Measurements from ENCODE around the gene LRP1B. TPM values are rescaled to one million over a fixed set of nuclear protein-coding genes. Genes with fewer than 3 reads are reported as not detected.

LRP1B gene
- total RNA-seq, 1 experiment from 2014 or later: 0.17 TPM

GRCh38 chr2:140842110-140842509, 1288.7 kb downstream of the LRP1B start:
- no peaks in the 10 kb centered on the region for H3K27me3 ChIP-seq (ENCODE audit: control insufficient read depth, insufficient read depth, low read length)
- H3K4me3 ChIP-seq (ENCODE audit: insufficient read depth, low read depth, low read length): no peak overlapping the region
- DNase-seq: no peak
- H3K36me3 ChIP-seq (replicated peaks; ENCODE audit: control insufficient read depth, insufficient read depth, low read length): no peaks in the 10 kb centered on the region

GRCh38 chr2:140841141-140841540, 1289.7 kb downstream of the LRP1B start:
- Histone ChIP-seq H3K27me3 (ENCODE audit: control insufficient read depth, insufficient read depth, low read length) (no peaks in the 10 kb centered on the region), H3K36me3 (replicated peaks; ENCODE audit: control insufficient read depth, insufficient read depth, low read length) (no peaks in the 10 kb centered on the region), H3K4me3 (ENCODE audit: insufficient read depth, low read depth, low read length) (no peak overlapping the region)
- no peak for DNase-seq

GRCh38 chr2:140836826-140837225, 1294.0 kb downstream of the LRP1B start:
- H3K36me3 ChIP-seq (replicated peaks; ENCODE audit: control insufficient read depth, insufficient read depth, low read length): no peaks in the 10 kb centered on the region

GRCh38 chr2:140835079-140835478, 1295.7 kb downstream of the LRP1B start:
- H3K36me3 ChIP-seq (replicated peaks; ENCODE audit: control insufficient read depth, insufficient read depth, low read length): no peaks in the 10 kb centered on the region
- H3K27me3 ChIP-seq (ENCODE audit: control insufficient read depth, insufficient read depth, low read length): no peaks in the 10 kb centered on the region
- no peak overlapping the region for H3K4me3 ChIP-seq (ENCODE audit: insufficient read depth, low read depth, low read length)
- no peak for DNase-seq

More at GRCh38 chr2:140836826-140837225, 1294.0 kb downstream of the LRP1B start:
- DNase-seq: no peak
- no peaks in the 10 kb centered on the region for H3K27me3 ChIP-seq (ENCODE audit: control insufficient read depth, insufficient read depth, low read length)
- H3K4me3 ChIP-seq (ENCODE audit: insufficient read depth, low read depth, low read length): no peak overlapping the region

GRCh38 chr2:140814141-140814540, 1316.7 kb downstream of the LRP1B start:
- DNase-seq: no peak
- Histone ChIP-seq H3K27me3 (ENCODE audit: control insufficient read depth, insufficient read depth, low read length) (no peaks in the 10 kb centered on the region), H3K4me3 (ENCODE audit: insufficient read depth, low read depth, low read length) (no peak overlapping the region), H3K36me3 (replicated peaks; ENCODE audit: control insufficient read depth, insufficient read depth, low read length) (no peaks in the 10 kb centered on the region)

- no peak overlapping the region for H3K4me3 ChIP-seq (ENCODE audit: insufficient read depth, low read depth, low read length)
- no peaks in the 10 kb centered on the region for H3K27me3 ChIP-seq (ENCODE audit: control insufficient read depth, insufficient read depth, low read length)
- no peak for DNase-seq
- H3K36me3 ChIP-seq (replicated peaks; ENCODE audit: control insufficient read depth, insufficient read depth, low read length): no peaks in the 10 kb centered on the region
Observed at GRCh38 chr2:140808820-140809219, 1322.0 kb downstream of the LRP1B start.

GRCh38 chr2:140808211-140808610, 1322.6 kb downstream of the LRP1B start:
- Histone ChIP-seq H3K36me3 (replicated peaks; ENCODE audit: control insufficient read depth, insufficient read depth, low read length) (no peaks in the 10 kb centered on the region), H3K27me3 (ENCODE audit: control insufficient read depth, insufficient read depth, low read length) (no peaks in the 10 kb centered on the region), H3K4me3 (ENCODE audit: insufficient read depth, low read depth, low read length) (no peak overlapping the region)
- DNase-seq: no peak

- H3K4me3 ChIP-seq (ENCODE audit: insufficient read depth, low read depth, low read length): no peak overlapping the region
- no peaks in the 10 kb centered on the region for H3K36me3 ChIP-seq (replicated peaks; ENCODE audit: control insufficient read depth, insufficient read depth, low read length)
- no peaks in the 10 kb centered on the region for H3K27me3 ChIP-seq (ENCODE audit: control insufficient read depth, insufficient read depth, low read length)
- DNase-seq: no peak
Observed at GRCh38 chr2:140804700-140805260, 1326.0 kb downstream of the LRP1B start.

- Histone ChIP-seq H3K27me3 (ENCODE audit: control insufficient read depth, insufficient read depth, low read length) (no peaks in the 10 kb centered on the region), H3K4me3 (ENCODE audit: insufficient read depth, low read depth, low read length) (no peak overlapping the region)
- DNase-seq: no peak
Observed at GRCh38 chr2:140801311-140801710, 1329.5 kb downstream of the LRP1B start.

GRCh38 chr2:140797718-140798117, 1333.1 kb downstream of the LRP1B start:
- Histone ChIP-seq H3K4me3 (ENCODE audit: insufficient read depth, low read depth, low read length) (no peak overlapping the region), H3K27me3 (ENCODE audit: control insufficient read depth, insufficient read depth, low read length) (no peaks in the 10 kb centered on the region), H3K36me3 (replicated peaks; ENCODE audit: control insufficient read depth, insufficient read depth, low read length) (no peaks in the 10 kb centered on the region)
- no peak for DNase-seq

More at GRCh38 chr2:140801311-140801710, 1329.5 kb downstream of the LRP1B start:
- no peaks in the 10 kb centered on the region for H3K36me3 ChIP-seq (replicated peaks; ENCODE audit: control insufficient read depth, insufficient read depth, low read length)

- Histone ChIP-seq H3K36me3 (replicated peaks; ENCODE audit: control insufficient read depth, insufficient read depth, low read length) (no peaks in the 10 kb centered on the region), H3K27me3 (ENCODE audit: control insufficient read depth, insufficient read depth, low read length) (no peaks in the 10 kb centered on the region), H3K4me3 (ENCODE audit: insufficient read depth, low read depth, low read length) (no peak overlapping the region)
- DNase-seq: no peak
Observed at GRCh38 chr2:140791802-140792201, 1339.0 kb downstream of the LRP1B start.

- no peak for DNase-seq
- no peaks in the 10 kb centered on the region for H3K36me3 ChIP-seq (replicated peaks; ENCODE audit: control insufficient read depth, insufficient read depth, low read length)
- no peaks in the 10 kb centered on the region for H3K27me3 ChIP-seq (ENCODE audit: control insufficient read depth, insufficient read depth, low read length)
- no peak overlapping the region for H3K4me3 ChIP-seq (ENCODE audit: insufficient read depth, low read depth, low read length)
Observed at GRCh38 chr2:140786585-140786984, 1344.2 kb downstream of the LRP1B start.

- no peaks in the 10 kb centered on the region for H3K36me3 ChIP-seq (replicated peaks; ENCODE audit: control insufficient read depth, insufficient read depth, low read length)
- no peak overlapping the region for H3K4me3 ChIP-seq (ENCODE audit: insufficient read depth, low read depth, low read length)
- no peak for DNase-seq
- H3K27me3 ChIP-seq (ENCODE audit: control insufficient read depth, insufficient read depth, low read length): no peaks in the 10 kb centered on the region
Observed at GRCh38 chr2:140775411-140775810, 1355.4 kb downstream of the LRP1B start.

GRCh38 chr2:140770645-140771044, 1360.2 kb downstream of the LRP1B start:
- no peaks in the 10 kb centered on the region for H3K27me3 ChIP-seq (ENCODE audit: control insufficient read depth, insufficient read depth, low read length)
- no peak overlapping the region for H3K4me3 ChIP-seq (ENCODE audit: insufficient read depth, low read depth, low read length)
- no peaks in the 10 kb centered on the region for H3K36me3 ChIP-seq (replicated peaks; ENCODE audit: control insufficient read depth, insufficient read depth, low read length)
- no peak for DNase-seq

- H3K4me3 ChIP-seq (ENCODE audit: insufficient read depth, low read depth, low read length): no peak overlapping the region
- no peak for DNase-seq
- no peaks in the 10 kb centered on the region for H3K27me3 ChIP-seq (ENCODE audit: control insufficient read depth, insufficient read depth, low read length)
- H3K36me3 ChIP-seq (replicated peaks; ENCODE audit: control insufficient read depth, insufficient read depth, low read length): no peaks in the 10 kb centered on the region
Observed at GRCh38 chr2:140761807-140762206, 1369.0 kb downstream of the LRP1B start.

Measured in H7 (cell line).